K562 (cell line): ENCODE data around the gene UNC45B. TPM values are rescaled to one million over a fixed set of nuclear protein-coding genes. Genes with fewer than 3 reads are reported as not detected.
A peak's percentile ranks its signal among the peaks of the same experiment; 100 is the strongest.

Source experiments
- ATAC-seq: fragments of 200-7000 bp; cut with Tn5 transposase; 3 replicates; pipeline ENCODE4 v1.9.1; 2020; ENCODE audit warnings: moderate library complexity
- BruUV-seq: library from RNA; stranded (reverse); fragments of 400-500 nt; replicated peaks from 2 replicates; lab custom pipeline; 2021; lab: Mats Ljungman, UMichigan
- CTCF ChIA-PET: fragments of 300-600 bp; formaldehyde crosslinking; extraction: SDS; loops from one replicate; lab custom pipeline; 2021; ENCODE audit warnings: low intra/inter-chr PET ratio; lab: Yijun Ruan, JAX
- POLR2A ChIA-PET: fragments of 300-600, 350-650 bp; sonication (Branson Sonifier 250); formaldehyde crosslinking; extraction: SDS; loops from one replicate; lab custom pipeline; 2021; ENCODE audit warnings: antibody characterized with exemption, inconsistent platforms; lab: Yijun Ruan, JAX
- DNase-seq, 4 experiments: peaks; one replicate each; pipeline versions ENCODE4 v3.0.0 to v3.0.0-alpha.2; 2011 to 2018; ENCODE audit warnings: low spot score in 3 of 4, mixed read lengths in 3 of 4; ENCODE audit errors: extremely low read depth in 1 of 4
- FAIRE-seq: peaks from 2 replicates; lab custom pipeline; 2011; peaks lifted over from hg19 to GRCh38; lab: Jason Lieb, UNC
- H2AFZ ChIP-seq: 2 replicates; pipeline ENCODE4 v1.6.0; 2011; ENCODE audit warnings: low read depth, low read length, control low read depth, inconsistent platforms
- H3K27ac ChIP-seq: fragments of 200-600 bp; 3 replicates; pipeline ENCODE4 v1.8.0; 2011; ENCODE audit warnings: low read depth, mild to moderate bottlenecking, control low read depth, inconsistent platforms, low read length, moderate library complexity, mixed read lengths; ENCODE audit errors: extremely low read depth
- H3K27me3 ChIP-seq, 2 experiments: fragments of 300-600 bp in 1 of 2; 2 replicates in 1 of 2; 3 replicates in 1 of 2; pipeline versions ENCODE4 v1.6.0 to v1.8.0; 2011; ENCODE audit warnings: inconsistent platforms in 2 of 2, low read length in 2 of 2, mild to moderate bottlenecking in 1 of 2, mixed read lengths in 1 of 2, moderate library complexity in 1 of 2; ENCODE audit not compliant: control insufficient read depth in 2 of 2, insufficient read depth in 2 of 2
- H3K36me3 ChIP-seq: fragments of 300-600 bp; 3 replicates; pipeline ENCODE4 v1.8.0; 2011; ENCODE audit warnings: mild to moderate bottlenecking, low read length, inconsistent platforms; ENCODE audit not compliant: control insufficient read depth, insufficient read depth
- H3K4me1 ChIP-seq, 2 experiments: fragments of 200-600 bp in 1 of 2; replicated peaks in 1 of 2; 2 replicates in 1 of 2; 3 replicates in 1 of 2; pipeline versions ENCODE4 v1.5.1 to v1.8.0; 2011; ENCODE audit warnings: inconsistent platforms in 2 of 2, low read length in 2 of 2, mild to moderate bottlenecking in 1 of 2, mixed read lengths in 1 of 2, moderate library complexity in 1 of 2; ENCODE audit not compliant: control insufficient read depth in 2 of 2, insufficient read depth in 2 of 2
- H3K4me2 ChIP-seq: 2 replicates; pipeline ENCODE4 v1.6.1; 2011; ENCODE audit warnings: low read length, control low read depth, inconsistent platforms, mixed read lengths; ENCODE audit not compliant: insufficient read depth
- H3K4me3 ChIP-seq: fragments of 200-600 bp; sonication (generic), shearing (Covaris generic); 2 replicates; pipeline ENCODE4 v1.5.1; 2016; ENCODE audit warnings: control low read depth, inconsistent platforms
- H3K79me2 ChIP-seq: fragments of 200-600 bp; 3 replicates; pipeline ENCODE4 v1.8.0; 2011; ENCODE audit warnings: low read length, inconsistent platforms; ENCODE audit not compliant: control insufficient read depth, insufficient read depth
- H3K9ac ChIP-seq, 2 experiments: 2 replicates each; pipeline versions ENCODE4 v1.6.0 to v1.6.1; 2011; ENCODE audit warnings: low read depth in 2 of 2, low read length in 2 of 2, control low read depth in 1 of 2, inconsistent platforms in 1 of 2, mild to moderate bottlenecking in 1 of 2, mixed read lengths in 1 of 2; ENCODE audit not compliant: insufficient read depth in 1 of 2
- H3K9me1 ChIP-seq: one replicate; pipeline ENCODE4 v1.6.0; 2011; ENCODE audit warnings: inconsistent platforms, mild to moderate bottlenecking, low read length, moderate library complexity; ENCODE audit not compliant: control insufficient read depth, insufficient read depth
- H3K9me3 ChIP-seq: replicated peaks from 2 replicates; pipeline ENCODE4 v1.5.1; 2011; ENCODE audit warnings: low read depth, low read length, inconsistent platforms; ENCODE audit not compliant: control insufficient read depth, insufficient read depth
- H4K20me1 ChIP-seq: replicated peaks from 2 replicates; pipeline ENCODE4 v1.6.1; 2011; ENCODE audit warnings: low read length, inconsistent platforms, mixed read lengths; ENCODE audit not compliant: control insufficient read depth, insufficient read depth
- CBFA2T3 ChIP-seq: fragments of 450-650 bp; IDR thresholded peaks from 2 replicates; pipeline ENCODE4 v1.6.1; 2017
- HNRNPH1 ChIP-seq: fragments of 200-400 bp; formaldehyde crosslinking; optimal IDR thresholded peaks from 2 replicates; pipeline ENCODE3; 2017; ENCODE audit warnings: low read depth, mild to moderate bottlenecking, low read length, moderate library complexity
- PTTG1 ChIP-seq: fragments of 450-650 bp; IDR thresholded peaks from 2 replicates; pipeline ENCODE4 v1.6.1; 2016; ENCODE audit warnings: low read depth, mild to moderate bottlenecking, missing genetic modification characterization, missing compliant biosample characterization
- RAD21 ChIP-seq, 2 experiments: fragments of 250-450 bp in 1 of 2; fragments of 450-650 bp in 1 of 2; sonication (Bioruptor Pico) in 1 of 2; formaldehyde crosslinking in 1 of 2; IDR thresholded peaks in 1 of 2; conservative IDR thresholded peaks in 1 of 2; 2 replicates each; pipeline versions ENCODE4 v1.4.0 to v1.8.0; 2020 to 2022; ENCODE audit warnings: mild to moderate bottlenecking in 2 of 2, moderate library complexity in 1 of 2
- TCF7 ChIP-seq: sonication (generic); IDR thresholded peaks from 2 replicates; pipeline ENCODE4 v1.6.1; 2016; ENCODE audit warnings: antibody characterized with exemption, borderline replicate concordance
- TCFL5 ChIP-seq: fragments of 250-450 bp; sonication (Bioruptor Pico); conservative IDR thresholded peaks from 2 replicates; pipeline ENCODE4 v1.6.1; 2021; ENCODE audit warnings: mild to moderate bottlenecking, moderate library complexity, matching md5 sums
- ZHX1 ChIP-seq: fragments of 150-350 bp; conservative IDR thresholded peaks from 2 replicates; pipeline ENCODE4 v1.6.1; 2014; ENCODE audit warnings: low read length
- WGBS: fragments of 100-300 bp; shearing (Covaris generic); methylation state at CpG from one replicate; pipeline ENCODE4 v1.1.6; 2016; ENCODE audit warnings: low coverage, mixed read lengths; ENCODE audit not compliant: insufficient coverage; ENCODE audit errors: missing lambda C conversion rate; 5-methylcytosine and 5-hydroxymethylcytosine counted together
- in situ Hi-C: fragments of 300-500 bp; cut with MboI; formaldehyde crosslinking; loops from 4 replicates; pipeline ENCODE4 v1.15.0; 2018; ENCODE audit warnings: inconsistent platforms, mixed read lengths
- intact Hi-C: fragments of 100-400 bp; cut with micrococcal nuclease; formaldehyde crosslinking; loops from 2 replicates; pipeline ENCODE4 v1.14.2; 2022
- polyA plus RNA-seq, 8 experiments: library from polyadenylated mRNA; depleted of rRNA in 4 of 8; stranded (reverse) in 5 of 8; unstranded in 3 of 8; fragments of >200 nt; fragmentation: Nextera tagmentation in 2 of 8; fragmentation: Illumina TruSeq in 1 of 8; extraction: Ambion mirVana in 2 of 8; extraction: Trizol in 1 of 8; gene quantifications; 2 replicates each; pipeline versions ENCODE4 v1.2.1 to v1.2.3, GENCODE V29; 2011 to 2014; ENCODE audit warnings: inconsistent platforms in 1 of 8, missing spikeins in 1 of 8
- total RNA-seq, 7 experiments: library from RNA; depleted of rRNA in 6 of 7; stranded (reverse); fragments of >200 nt in 6 of 7; fragmentation: Illumina TruSeq in 2 of 7; extraction: Trizol in 2 of 7; gene quantifications; 2 replicates each; pipeline versions ENCODE4 v1.2.1 to v1.2.3, GENCODE V29; 2011 to 2021; ENCODE audit warnings: low replicate concordance in 1 of 7
- TF ChIP-seq, protein P1 (sequence below): sonication (generic); formaldehyde crosslinking; IDR thresholded peaks from 2 replicates; pipeline ENCODE4 v1.9.0; 2022; ENCODE audit warnings: mild to moderate bottlenecking, missing genetic modification reagents

The UNC45B gene
- total and polyA plus RNA-seq, 9 of the 15 experiments (the other 6 are each of a cell fraction or from before 2014, with no cell fraction given), result not detected

DNA sequence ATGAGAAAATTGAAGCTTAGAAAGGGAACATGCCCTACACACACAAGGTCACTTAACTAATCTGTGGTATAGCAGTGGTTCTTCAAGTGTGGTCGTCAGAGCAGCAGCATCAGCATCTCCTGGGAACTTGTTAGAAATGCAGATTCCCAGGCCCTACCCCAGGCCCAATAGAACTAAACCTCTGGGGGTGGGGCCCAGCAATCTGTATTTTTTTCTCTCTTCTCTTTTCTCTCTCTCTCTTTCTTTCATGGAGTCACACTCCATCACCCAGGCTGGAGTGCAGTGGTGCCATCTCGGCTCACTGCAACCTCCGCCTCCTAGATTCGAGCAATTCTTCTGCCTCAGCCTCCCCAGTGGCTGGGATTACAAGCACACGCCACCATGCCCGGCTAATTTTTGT is 9.4 kb upstream of the UNC45B start:
- DNase-seq, result no peak
- no peak overlapping the region for H3K4me3 ChIP-seq
- ChIA-PET POLR2A (interaction anchor here (1.0 to 1.9 kb wide), 2 partner anchors 10 kb away, joined by 3 to 9 read pairs; no protein-coding TSS in a partner anchor), CTCF (no interaction called here)
- in situ Hi-C loops (no loop called here), intact Hi-C loops (no loop called here)
- peaks cover 32% of the 10 kb centered on the region for H3K79me2 ChIP-seq
- no peak for FAIRE-seq
- H3K9me1 ChIP-seq, result no peaks in the 10 kb centered on the region
- no peak overlapping the region for H2AFZ ChIP-seq
- ATAC-seq, result no peak
- WGBS, result 60% methylated on average over 1 of the region's 6 CpGs
- no peaks in the 10 kb centered on the region for H3K27me3 ChIP-seq
- TF ChIP-seq PTTG1 (tag) (no peak), CBFA2T3 (peak; percentile 82)
- H3K4me1 ChIP-seq, result peaks cover 0 to 15% of the 10 kb centered on the region in 2 experiments; a peak in 3 of 5 replicates
- peaks cover 76% of the 10 kb centered on the region for H3K36me3 ChIP-seq
- no peak overlapping the region for H3K4me2 ChIP-seq
- no TSS peak for BruUV-seq
- H3K27ac ChIP-seq, result no peak overlapping the region
- H4K20me1 ChIP-seq, result 0 out of 2 replicates have a peak, but pooled peaks cover 4% of the 10 kb centered on the region
- H3K9ac ChIP-seq, result no peak overlapping the region
- H3K9me3 ChIP-seq, result no peaks in the 10 kb centered on the region

- Histone ChIP-seq H2AFZ (peak within 1 kb of the TSS; percentile 87), H3K9me1 (no peaks in the 10 kb centered on the region), H3K36me3 (peaks cover 39% of the 10 kb centered on the region), H3K9ac (peak within 1 kb of the TSS; percentile 84 to 98), H3K79me2 (peaks cover 32% of the 10 kb centered on the region), H3K9me3 (no peaks in the 10 kb centered on the region), H3K27me3 (0 out of 5 replicates have a peak, but pooled peaks cover 0 to 2% of the 10 kb centered on the region in 2 experiments), H3K4me3 (peak within 1 kb of the TSS; percentile 91), H3K4me2 (peak within 1 kb of the TSS; percentile 96), H3K27ac (peak within 1 kb of the TSS; percentile 70), H4K20me1 (0 out of 2 replicates have a peak, but pooled peaks cover 4% of the 10 kb centered on the region), H3K4me1 (peaks cover 0 to 15% of the 10 kb centered on the region in 2 experiments; a peak in 3 of 5 replicates)
- TSS peak; percentile 77 for BruUV-seq
- ChIA-PET CTCF (interaction anchor here (0.6 to 1.4 kb wide), 3 partner anchors 144 to 471 kb away, joined by 3 to 5 read pairs (median 3); no protein-coding TSS in a partner anchor), POLR2A (interaction anchor here (0.6 to 1.2 kb wide), 5 partner anchors 7 to 667 kb away, joined by 3 to 4 read pairs (median 3); no protein-coding TSS in a partner anchor)
- FAIRE-seq (peak; percentile 78), ATAC-seq (peak; percentile 94), DNase-seq (peak; percentile 88 to 95 (median 92))
- in situ Hi-C loops, result loop anchor here (10.0 kb wide), 1 partner anchor 603 kb away; no protein-coding TSS in a partner anchor
- intact Hi-C loops, result loop anchor here (10.0 kb wide), 1 partner anchor 393 kb away; the partner anchor contains the start of gene SLFN12L
- 1% methylated on average over 51 of the region's 65 CpGs for WGBS
- TF ChIP-seq TCFL5 (CRISPR knock-in tag), result no peak
- TF ChIP-seq, protein P1, sequence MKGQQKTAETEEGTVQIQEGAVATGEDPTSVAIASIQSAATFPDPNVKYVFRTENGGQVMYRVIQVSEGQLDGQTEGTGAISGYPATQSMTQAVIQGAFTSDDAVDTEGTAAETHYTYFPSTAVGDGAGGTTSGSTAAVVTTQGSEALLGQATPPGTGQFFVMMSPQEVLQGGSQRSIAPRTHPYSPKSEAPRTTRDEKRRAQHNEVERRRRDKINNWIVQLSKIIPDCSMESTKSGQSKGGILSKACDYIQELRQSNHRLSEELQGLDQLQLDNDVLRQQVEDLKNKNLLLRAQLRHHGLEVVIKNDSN, result peak; percentile 76
- peak in 1 of 2 experiments; percentile 32; a peak in 2 of 4 replicates for TF ChIP-seq RAD21 (CRISPR knock-in tag; conservative IDR thresholded peaks at IDR 0.05 in 1 of 2, IDR thresholded peaks at IDR 0.05 in 1 of 2)
- no peak for TF ChIP-seq TCF7
- TF ChIP-seq ZHX1, result 0 out of 2 replicates have a peak, but pooled peaks have one; percentile 44
- TF ChIP-seq HNRNPH1, result no peak
These were observed 5.7 kb upstream of the UNC45B start, which contains the start of gene NLE1 for GRCh38 chr17:35141681-35142466. Gene NLE1, minus strand, starts transcription at chr17:35142303. Its CDS starts 28 bp downstream, at chr17:35142275.
